HG02884 (cell line): ENCODE data around the gene DYRK2.

Experiments
- ATAC-seq: cut with Tn5 transposase; IDR thresholded peaks from one replicate; pipeline ENCODE4 v1.9.1; 2021; ENCODE audit warnings: mild to moderate bottlenecking, moderate library complexity; ENCODE audit not compliant: unreplicated experiment

Gene DYRK2

GRCh38 chr12:67701121-67701520, 52.6 kb downstream of the DYRK2 start:
- ATAC-seq, result no peak

- no peak for ATAC-seq
Measured at GRCh38 chr12:67702136-67702535, 53.6 kb downstream of the DYRK2 start.

GRCh38 chr12:67704071-67704470, 55.5 kb downstream of the DYRK2 start:
- ATAC-seq, result no peak

- no peak for ATAC-seq
Measured at GRCh38 chr12:67705394-67706370, 57.1 kb downstream of the DYRK2 start.

GRCh38 chr12:67709367-67709954, 60.9 kb downstream of the DYRK2 start:
- ATAC-seq, result no peak

- peak; percentile 97 for ATAC-seq
Measured at GRCh38 chr12:67710582-67710981, 62.0 kb downstream of the DYRK2 start.

- ATAC-seq, result no peak
Measured at GRCh38 chr12:67712011-67712410, 63.5 kb downstream of the DYRK2 start.

GRCh38 chr12:67714648-67715047, 66.1 kb downstream of the DYRK2 start:
- ATAC-seq, result no peak
